Keratinocyte (primary cell): ENCODE results near the gene AK1. TPM values are rescaled to one million over a fixed set of nuclear protein-coding genes. Genes with fewer than 3 reads are reported as not detected.

Source experiments
- DNase-seq: peaks from one replicate; pipeline ENCODE4 v3.0.0-alpha.2; 2011; ENCODE audit warnings: low read depth, missing footprints, low spot score
- FAIRE-seq: peaks from 2 replicates; lab custom pipeline; 2011; peaks lifted over from hg19 to GRCh38; lab: Jason Lieb, UNC
- H2AFZ ChIP-seq: 2 replicates; pipeline ENCODE4 v1.6.0; 2012; ENCODE audit warnings: low read length, control low read depth, inconsistent platforms; ENCODE audit not compliant: control insufficient read depth
- H3K27ac ChIP-seq: 2 replicates; pipeline ENCODE4 v1.5.1; 2011; ENCODE audit warnings: low read length; ENCODE audit not compliant: control insufficient read depth, insufficient read depth
- H3K27me3 ChIP-seq: 3 replicates; pipeline ENCODE4 v1.6.0; 2011; ENCODE audit warnings: low read length; ENCODE audit not compliant: control insufficient read depth, insufficient read depth; ENCODE audit errors: extremely low read depth
- H3K36me3 ChIP-seq, 2 experiments: 2 replicates in 1 of 2; 3 replicates in 1 of 2; pipeline ENCODE4 v1.5.1; 2011; ENCODE audit warnings: low read length in 2 of 2, mild to moderate bottlenecking in 1 of 2; ENCODE audit not compliant: control insufficient read depth in 2 of 2, insufficient read depth in 2 of 2; ENCODE audit errors: extremely low read depth in 1 of 2
- H3K4me1 ChIP-seq: 3 replicates; pipeline ENCODE4 v1.5.1; 2011; ENCODE audit warnings: low read length; ENCODE audit not compliant: control insufficient read depth, insufficient read depth; ENCODE audit errors: extremely low read depth
- H3K4me2 ChIP-seq: 3 replicates; pipeline ENCODE4 v1.6.0; 2011; ENCODE audit warnings: low read depth, low read length; ENCODE audit not compliant: control insufficient read depth, insufficient read depth; ENCODE audit errors: extremely low read depth
- H3K4me3 ChIP-seq, 3 experiments: fragments of 200-600 bp in 1 of 3; sonication (generic) in 1 of 3; 2 replicates in 2 of 3; 3 replicates in 1 of 3; pipeline ENCODE4 v1.5.1; 2011 to 2016; ENCODE audit warnings: low read length in 3 of 3, mild to moderate bottlenecking in 3 of 3, control low read depth in 2 of 3, inconsistent platforms in 1 of 3, low read depth in 1 of 3, mixed read lengths in 1 of 3, mixed run types in 1 of 3, moderate library complexity in 1 of 3; ENCODE audit not compliant: control insufficient read depth in 2 of 3, insufficient read depth in 2 of 3; ENCODE audit errors: extremely low read depth in 1 of 3
- H3K79me2 ChIP-seq: 2 replicates; pipeline ENCODE4 v1.6.0; 2012; ENCODE audit warnings: low read length; ENCODE audit not compliant: control insufficient read depth, insufficient read depth
- H3K9ac ChIP-seq: 3 replicates; pipeline ENCODE4 v1.6.0; 2011; ENCODE audit warnings: low read length; ENCODE audit not compliant: control insufficient read depth, insufficient read depth; ENCODE audit errors: extremely low read depth
- H3K9me1 ChIP-seq: 3 replicates; pipeline ENCODE4 v1.6.0; 2011; ENCODE audit warnings: low read length; ENCODE audit not compliant: control insufficient read depth, insufficient read depth; ENCODE audit errors: extremely low read depth
- H3K9me3 ChIP-seq: 2 replicates; pipeline ENCODE4 v1.5.1; 2012; ENCODE audit warnings: low read depth, low read length; ENCODE audit not compliant: control insufficient read depth
- H4K20me1 ChIP-seq: 3 replicates; pipeline ENCODE4 v1.6.0; 2011; ENCODE audit warnings: low read length; ENCODE audit not compliant: control insufficient read depth, insufficient read depth; ENCODE audit errors: extremely low read depth
- CTCF ChIP-seq, 3 experiments: IDR thresholded peaks in 1 of 3; conservative IDR thresholded peaks in 1 of 3; optimal IDR thresholded peaks in 1 of 3; 2 replicates in 2 of 3; 3 replicates in 1 of 3; pipeline versions ENCODE3 to v1.5.1; 2011; ENCODE audit warnings: low read length in 3 of 3, mild to moderate bottlenecking in 3 of 3, moderate library complexity in 2 of 3, control low read depth in 1 of 3, inconsistent platforms in 1 of 3; ENCODE audit not compliant: insufficient read depth in 2 of 3; ENCODE audit errors: extremely low read depth in 1 of 3
- EZH2 ChIP-seq: IDR thresholded peaks from one replicate; pipeline ENCODE4 v1.6.1; 2012; ENCODE audit warnings: inconsistent platforms, mild to moderate bottlenecking, low read length, moderate library complexity
- dilution Hi-C: fragments of 300-500 bp; cut with MboI; formaldehyde crosslinking; loops from one replicate; pipeline ENCODE4 v1.7.0; 2020; ENCODE audit warnings: low sequenced_read_pairs; ENCODE audit not compliant: extremely low pct_ligation_motif_present
- polyA plus RNA-seq, 5 experiments: library from polyadenylated mRNA; depleted of rRNA in 3 of 5; stranded (reverse) in 3 of 5; stranded (forward) in 1 of 5; unstranded in 1 of 5; fragments of >200 nt; gene quantifications; 1 replicate in 1 of 5; 2 replicates in 3 of 5; 3 replicates in 1 of 5; pipeline versions ENCODE4 v1.2.1 to v1.2.3, GENCODE V29; 2011 to 2012; ENCODE audit warnings: missing spikeins in 2 of 5, low read depth in 1 of 5, low replicate concordance in 1 of 5

The AK1 gene
- polyA plus RNA-seq, 1 donor (not counting 4 experiments of a cell fraction or from before 2014, with no cell fraction given): 40.2 TPM

- no peaks in the 10 kb centered on the region for H3K27me3 ChIP-seq
- peak overlapping the region; percentile 78 for H3K27ac ChIP-seq
- H2AFZ ChIP-seq: no peak overlapping the region
- peak overlapping the region; percentile 55 for H3K4me2 ChIP-seq
- H3K36me3 ChIP-seq: no peaks in the 10 kb centered on the region
- peak; percentile 98 for FAIRE-seq
- no peaks in the 10 kb centered on the region for H4K20me1 ChIP-seq
- no peaks in the 10 kb centered on the region for H3K9me3 ChIP-seq
- H3K4me1 ChIP-seq: peaks cover 35% of the 10 kb centered on the region
- peak overlapping the region in 1 of 3 experiments; percentile 21 for H3K4me3 ChIP-seq
- no peaks in the 10 kb centered on the region for H3K79me2 ChIP-seq
- no peak overlapping the region for H3K9ac ChIP-seq
- peak; percentile 97 for DNase-seq
- dilution Hi-C loops: no loop called here
- H3K9me1 ChIP-seq: no peaks in the 10 kb centered on the region
- TF ChIP-seq CTCF (optimal IDR thresholded peaks at IDR 0.05 in 1 of 3, IDR thresholded peaks at IDR 0.05 in 1 of 3, conservative IDR thresholded peaks at IDR 0.05 in 1 of 3; ENCODE audit: extremely low read depth in 1 of 3, insufficient read depth in 2 of 3, low read length in 3 of 3) (no peak), EZH2 (no peak)
These were observed 41.9 kb upstream of the AK1 start for GRCh38 chr9:127919253-127919815.

- dilution Hi-C loops: no loop called here
- Histone ChIP-seq H3K4me1 (peaks cover 30% of the 10 kb centered on the region), H3K79me2 (no peaks in the 10 kb centered on the region), H2AFZ (no peak overlapping the region), H3K36me3 (no peaks in the 10 kb centered on the region), H3K9me3 (no peaks in the 10 kb centered on the region), H3K4me3 (no peak overlapping the region), H3K27me3 (no peaks in the 10 kb centered on the region), H3K4me2 (peak overlapping the region; percentile 55), H3K9me1 (no peaks in the 10 kb centered on the region), H3K9ac (no peak overlapping the region), H4K20me1 (no peaks in the 10 kb centered on the region), H3K27ac (peak overlapping the region; percentile 78)
- no peak for TF ChIP-seq EZH2
- TF ChIP-seq CTCF (optimal IDR thresholded peaks at IDR 0.05 in 1 of 3, IDR thresholded peaks at IDR 0.05 in 1 of 3, conservative IDR thresholded peaks at IDR 0.05 in 1 of 3; ENCODE audit: extremely low read depth in 1 of 3, insufficient read depth in 2 of 3, low read length in 3 of 3): no peak
- no peak for FAIRE-seq
- DNase-seq: no peak
These were observed 41.0 kb upstream of the AK1 start for GRCh38 chr9:127918183-127919107.
